Mesangial cell (primary cell): ENCODE measurements around the gene OR52R1. TPM values are rescaled to one million over a fixed set of nuclear protein-coding genes. Genes with fewer than 3 reads are reported as not detected.

Experiments
- total RNA-seq: library from RNA; depleted of rRNA; stranded (reverse); fragments of >200 nt; gene quantifications from 2 replicates; pipeline ENCODE4 v1.2.3, GENCODE V29; 2015

Gene OR52R1
- not detected in 2 replicates for total RNA-seq

GRCh38 chr11:4804280-4804679, at the start of gene OR52R1:
OR52R1 (minus strand) TSS chr11:4804380; CDS start chr11:4804380, 0 bp downstream.

GRCh38 chr11:4848908-4849532, 44.8 kb upstream of the OR52R1 start, which contains the start of gene OR51S1:
OR51S1 (minus strand) TSS chr11:4849208; CDS start chr11:4849208, 0 bp downstream.

GRCh38 chr11:4821021-4821420, 16.8 kb upstream of the OR52R1 start, which contains the start of gene OR51F2:
OR51F2 (plus strand) TSS chr11:4821321; CDS start chr11:4821422, 101 bp downstream.

GRCh38 chr11:4769838-4770237, 34.3 kb downstream of the OR52R1 start, which contains the start of gene OR51F1:
OR51F1 (minus strand) TSS chr11:4769938; CDS start chr11:4769938, 0 bp downstream.

Other genes with a start within 250 kb of the OR52R1 start
- gene OR52I2, start 222.6 kb downstream of the OR52R1 start, total RNA-seq: not detected in 2 replicates
- not detected in 2 replicates for gene OR52I1, start 210.3 kb downstream of the OR52R1 start, total RNA-seq
- gene TRIM68, start 196.1 kb downstream of the OR52R1 start, total RNA-seq: 6.2 and 8.1 TPM in 2 replicates
- gene OR51D1, start 166.9 kb downstream of the OR52R1 start, total RNA-seq: not detected in 2 replicates
- not detected in 2 replicates for gene OR51E1, start 160.4 kb downstream of the OR52R1 start, total RNA-seq
- gene OR51E2, start 106.5 kb downstream of the OR52R1 start, total RNA-seq: not detected in 2 replicates
- not detected in 2 replicates for gene MMP26, start 99.6 kb downstream of the OR52R1 start, total RNA-seq
- gene OR51F1, start 34.4 kb downstream of the OR52R1 start, total RNA-seq: not detected in 2 replicates
- gene OR51F2, start 16.9 kb upstream of the OR52R1 start, total RNA-seq: not detected in 2 replicates
- gene OR51S1, start 44.8 kb upstream of the OR52R1 start, total RNA-seq: not detected in 2 replicates
- 0.13 TPM in 1 of 2 replicates, not detected in the other for gene OR51T1, start 77.5 kb upstream of the OR52R1 start, total RNA-seq
- gene OR51A7, start 99.4 kb upstream of the OR52R1 start, total RNA-seq: not detected in 2 replicates
- not detected in 2 replicates for gene OR51G2, start 115.0 kb upstream of the OR52R1 start, total RNA-seq
- not detected in 2 replicates for gene OR51G1, start 120.0 kb upstream of the OR52R1 start, total RNA-seq
- not detected in 2 replicates for gene OR51A4, start 143.2 kb upstream of the OR52R1 start, total RNA-seq
- gene OR51A2, start 151.3 kb upstream of the OR52R1 start, total RNA-seq: not detected in 2 replicates
- gene OR51L1, start 190.5 kb upstream of the OR52R1 start, total RNA-seq: not detected in 2 replicates
- gene OR52J3, start 242.1 kb upstream of the OR52R1 start, total RNA-seq: not detected in 2 replicates